MM.1S (cell line): ENCODE measurements around the gene MEX3C.
A peak's percentile ranks its signal among the peaks of the same experiment; 100 is the strongest.

Experiments used
- EZH2 ChIP-seq: fragments of 300-600 bp; sonication (generic); optimal IDR thresholded peaks from 2 replicates; pipeline ENCODE3; 2017; ENCODE audit warnings: low read depth, mild to moderate bottlenecking, antibody characterized with exemption, low read length, mixed read lengths
- EZH2phosphoT487 ChIP-seq: fragments of 300-600 bp; sonication (generic); IDR thresholded peaks from 2 replicates; pipeline ENCODE4 v1.6.1; 2018; ENCODE audit warnings: antibody characterized with exemption, low read length
- TF ChIP-seq, protein P1 (sequence below): fragments of 300-600 bp; sonication (generic); IDR thresholded peaks from 2 replicates; pipeline ENCODE4 v1.5.1; 2016; ENCODE audit warnings: antibody characterized with exemption, low read length, mixed read lengths

DNA sequence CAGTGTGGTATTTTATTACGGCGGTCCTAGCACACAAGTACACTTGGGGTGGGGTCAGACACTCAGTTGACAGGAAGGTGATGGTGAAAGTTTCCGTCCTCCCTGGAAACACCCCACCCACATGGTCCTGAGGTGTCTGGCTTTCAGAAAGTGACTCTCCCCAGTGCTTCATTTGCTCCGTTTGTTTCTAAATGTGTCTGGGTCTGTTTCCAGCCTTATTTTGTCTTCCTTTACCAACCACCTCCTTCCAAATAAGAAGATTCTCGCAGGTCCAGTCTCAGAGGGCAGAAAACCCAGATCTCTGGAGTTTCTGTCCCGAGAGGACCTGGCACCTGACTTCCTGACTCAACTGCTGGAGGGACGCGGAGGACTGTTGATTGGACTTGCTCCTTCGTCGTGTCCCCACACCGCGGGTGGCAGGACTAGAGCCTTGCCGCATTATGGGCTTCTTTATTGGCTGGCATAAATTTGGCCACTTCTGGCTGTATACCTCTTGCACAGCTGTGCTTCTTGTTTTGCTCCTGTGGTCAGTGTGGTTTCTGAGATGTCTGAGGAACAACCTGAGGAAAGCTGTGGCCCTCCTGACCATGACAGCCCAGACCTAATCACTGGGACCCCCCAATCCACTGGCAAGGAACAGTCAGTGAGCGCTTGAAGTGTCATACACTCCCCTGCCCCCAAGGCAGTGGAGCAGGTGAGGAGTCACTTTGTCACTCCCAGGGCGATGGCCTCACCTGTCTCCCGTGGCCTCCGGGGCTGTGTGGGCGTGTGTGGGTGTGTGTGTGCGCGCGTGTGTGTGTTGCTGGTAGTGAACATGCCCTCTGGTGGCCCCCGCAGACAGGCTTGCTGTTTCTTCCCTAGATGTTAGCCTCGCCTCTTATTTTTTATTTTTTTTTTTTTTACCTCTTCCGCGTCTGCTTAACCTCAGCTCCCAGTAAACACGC, 45.6 kb downstream of the MEX3C start:
- TF ChIP-seq, protein P1, sequence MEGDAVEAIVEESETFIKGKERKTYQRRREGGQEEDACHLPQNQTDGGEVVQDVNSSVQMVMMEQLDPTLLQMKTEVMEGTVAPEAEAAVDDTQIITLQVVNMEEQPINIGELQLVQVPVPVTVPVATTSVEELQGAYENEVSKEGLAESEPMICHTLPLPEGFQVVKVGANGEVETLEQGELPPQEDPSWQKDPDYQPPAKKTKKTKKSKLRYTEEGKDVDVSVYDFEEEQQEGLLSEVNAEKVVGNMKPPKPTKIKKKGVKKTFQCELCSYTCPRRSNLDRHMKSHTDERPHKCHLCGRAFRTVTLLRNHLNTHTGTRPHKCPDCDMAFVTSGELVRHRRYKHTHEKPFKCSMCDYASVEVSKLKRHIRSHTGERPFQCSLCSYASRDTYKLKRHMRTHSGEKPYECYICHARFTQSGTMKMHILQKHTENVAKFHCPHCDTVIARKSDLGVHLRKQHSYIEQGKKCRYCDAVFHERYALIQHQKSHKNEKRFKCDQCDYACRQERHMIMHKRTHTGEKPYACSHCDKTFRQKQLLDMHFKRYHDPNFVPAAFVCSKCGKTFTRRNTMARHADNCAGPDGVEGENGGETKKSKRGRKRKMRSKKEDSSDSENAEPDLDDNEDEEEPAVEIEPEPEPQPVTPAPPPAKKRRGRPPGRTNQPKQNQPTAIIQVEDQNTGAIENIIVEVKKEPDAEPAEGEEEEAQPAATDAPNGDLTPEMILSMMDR: peak; percentile 37
- TF ChIP-seq EZH2: no peak
- TF ChIP-seq EZH2phosphoT487: no peak
